Activated T-helper 2 cell treated with anti-CD3 and anti-CD28 coated beads, Interferon-gamma antibody, Interleukin-2, Interleukin-4, amounts not matched to agents 10 μg/mL and 5 μg/mL and 100 μg/mL, durations not matched to agents 14 hours and 24 hours and 36 hours (primary cell): ENCODE data around the gene GDPD4. TPM values are rescaled to one million over a fixed set of nuclear protein-coding genes. Genes with fewer than 3 reads are reported as not detected.

ENCODE experiments used
- DNase-seq: peaks from one replicate; pipeline ENCODE4 v3.0.0; 2021; ENCODE audit warnings: low spot score
- H3K27ac Mint-ChIP-seq: one replicate; pipeline ENCODE4 v1.8.0; 2021; ENCODE audit warnings: mixed read lengths
- H3K27me3 Mint-ChIP-seq: one replicate; pipeline ENCODE4 v1.8.0; 2021; ENCODE audit warnings: low read depth, mixed read lengths
- H3K36me3 Mint-ChIP-seq: one replicate; pipeline ENCODE4 v1.8.0; 2021; ENCODE audit warnings: low read depth, mixed read lengths
- H3K4me1 Mint-ChIP-seq: one replicate; pipeline ENCODE4 v1.8.0; 2021; ENCODE audit warnings: low read depth, mixed read lengths
- H3K4me3 Mint-ChIP-seq: one replicate; pipeline ENCODE4 v1.8.0; 2021; ENCODE audit warnings: low read depth, mild to moderate bottlenecking, moderate library complexity, mixed read lengths
- H3K9me3 Mint-ChIP-seq: one replicate; pipeline ENCODE4 v1.8.0; 2021; ENCODE audit warnings: mixed read lengths
- intact Hi-C: fragments of 100-400 bp; cut with micrococcal nuclease; formaldehyde crosslinking; loops from one replicate; pipeline ENCODE4 v1.15.1; 2023
- total RNA-seq: library from RNA; stranded (reverse); gene quantifications from 2 replicates; pipeline ENCODE4 v1.2.3, GENCODE V29; 2022

Gene GDPD4
- total RNA-seq, 1 donor from 2014 or later = not detected

GRCh38 chr11:77205467-77206263, 95.8 kb downstream of the GDPD4 start:
- no peak for DNase-seq
- no peaks in the 10 kb centered on the region for H3K36me3 Mint-ChIP-seq
- no peaks in the 10 kb centered on the region for H3K4me1 Mint-ChIP-seq
- H3K4me3 Mint-ChIP-seq = no peak overlapping the region
- H3K9me3 Mint-ChIP-seq = no peaks in the 10 kb centered on the region
- no peaks in the 10 kb centered on the region for H3K27me3 Mint-ChIP-seq
- H3K27ac Mint-ChIP-seq = no peak overlapping the region
- intact Hi-C loops = no loop called here

DNA sequence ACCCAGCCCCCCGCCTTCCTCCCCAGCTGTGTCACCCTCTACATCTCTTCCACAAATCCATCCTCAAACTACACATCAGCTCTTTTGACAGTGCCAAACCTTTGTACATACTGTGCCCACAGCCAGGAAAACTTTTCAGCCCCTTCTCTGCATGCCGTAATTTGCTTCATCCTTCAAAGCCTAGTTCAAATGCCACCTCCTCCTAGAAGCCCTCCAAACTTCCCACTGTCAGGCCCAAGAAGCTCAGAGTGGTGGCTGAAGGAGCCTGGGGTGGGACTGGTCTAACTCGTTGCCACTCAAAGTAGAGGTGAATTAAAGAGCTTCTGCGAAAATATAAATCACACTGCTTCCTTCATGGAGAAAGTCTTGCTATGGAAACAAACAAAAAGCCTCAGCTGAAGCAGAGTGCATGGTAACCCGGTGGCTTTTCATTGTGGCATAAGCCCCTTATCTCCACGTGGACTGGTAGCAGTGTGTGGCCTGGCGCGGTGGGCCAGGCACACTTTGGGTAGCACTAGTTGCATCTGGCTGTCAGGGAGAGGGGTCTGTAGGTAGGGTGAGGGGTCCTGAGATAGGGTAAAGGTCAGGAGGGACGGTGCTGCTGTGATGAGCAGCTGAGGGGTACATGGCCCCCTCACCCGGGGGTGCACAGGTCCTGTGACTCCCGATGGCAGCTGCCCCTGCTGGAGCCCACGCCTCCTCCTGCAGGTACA, 96.6 kb downstream of the GDPD4 start:
- no peaks in the 10 kb centered on the region for H3K9me3 Mint-ChIP-seq
- H3K4me3 Mint-ChIP-seq = no peak overlapping the region
- no peaks in the 10 kb centered on the region for H3K27me3 Mint-ChIP-seq
- no peak overlapping the region for H3K27ac Mint-ChIP-seq
- H3K36me3 Mint-ChIP-seq = no peaks in the 10 kb centered on the region
- DNase-seq = no peak
- no peaks in the 10 kb centered on the region for H3K4me1 Mint-ChIP-seq
- intact Hi-C loops = no loop called here

- DNase-seq = no peak
- Mint-ChIP-seq H3K27me3 (no peaks in the 10 kb centered on the region), H3K4me3 (no peak overlapping the region), H3K9me3 (no peaks in the 10 kb centered on the region), H3K4me1 (no peaks in the 10 kb centered on the region), H3K36me3 (no peaks in the 10 kb centered on the region), H3K27ac (no peak overlapping the region)
- intact Hi-C loops = no loop called here
Measured at GRCh38 chr11:77203901-77204753, 97.4 kb downstream of the GDPD4 start.

- no peak overlapping the region for H3K27ac Mint-ChIP-seq
- no peaks in the 10 kb centered on the region for H3K36me3 Mint-ChIP-seq
- no peak overlapping the region for H3K4me3 Mint-ChIP-seq
- no peaks in the 10 kb centered on the region for H3K27me3 Mint-ChIP-seq
- no peak for DNase-seq
- H3K4me1 Mint-ChIP-seq = no peaks in the 10 kb centered on the region
- intact Hi-C loops = no loop called here
- no peaks in the 10 kb centered on the region for H3K9me3 Mint-ChIP-seq
Measured at GRCh38 chr11:77202941-77203900, 98.3 kb downstream of the GDPD4 start.

DNA sequence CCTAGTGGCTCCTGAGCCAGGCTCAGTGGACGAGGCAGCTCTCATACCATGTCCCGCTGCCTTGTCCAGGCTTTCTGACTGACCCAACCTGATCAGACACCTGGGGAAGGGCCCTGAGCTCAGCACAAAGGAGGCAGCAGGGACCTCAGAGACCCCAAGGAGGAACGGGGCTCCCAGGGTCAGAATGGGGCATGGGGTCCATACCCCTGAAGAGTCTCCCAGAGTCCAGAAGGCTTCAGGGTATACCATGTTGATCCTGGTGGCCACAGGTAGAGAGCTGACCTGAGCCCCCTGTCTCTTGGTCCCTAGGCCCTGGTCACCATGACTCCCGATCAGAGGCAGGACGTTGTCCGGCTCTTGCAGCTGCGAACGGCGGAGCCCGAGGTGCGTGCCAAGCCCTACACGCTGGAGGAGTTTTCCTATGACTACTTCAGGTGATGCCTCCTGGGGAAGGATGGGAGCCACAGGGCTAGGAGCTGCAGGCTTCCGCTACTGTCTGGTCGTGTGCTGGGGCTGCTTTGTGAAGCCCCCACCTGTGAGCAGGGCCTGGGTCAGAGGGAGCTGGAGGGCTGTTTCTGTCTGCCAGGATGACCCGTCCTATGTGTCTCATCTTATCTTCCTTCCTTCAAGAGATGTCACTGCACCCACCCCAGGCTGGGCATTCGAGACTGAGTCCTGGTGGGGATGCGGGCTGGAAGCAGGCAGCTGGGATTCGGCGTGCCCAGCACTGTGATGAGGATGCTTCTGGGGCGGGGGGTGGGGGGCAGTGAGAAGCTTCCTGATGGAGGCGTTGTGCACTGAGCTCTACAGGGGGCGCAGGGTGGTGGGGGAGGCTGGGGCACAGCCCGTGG, 99.3 kb downstream of the GDPD4 start:
- intact Hi-C loops = no loop called here
- Mint-ChIP-seq H3K27ac (no peak overlapping the region), H3K4me3 (no peak overlapping the region), H3K4me1 (no peaks in the 10 kb centered on the region), H3K36me3 (no peaks in the 10 kb centered on the region), H3K9me3 (no peaks in the 10 kb centered on the region), H3K27me3 (no peaks in the 10 kb centered on the region)
- DNase-seq = no peak

- DNase-seq = no peak
- Mint-ChIP-seq H3K4me3 (no peak overlapping the region), H3K27ac (no peak overlapping the region), H3K4me1 (no peaks in the 10 kb centered on the region), H3K9me3 (no peaks in the 10 kb centered on the region), H3K27me3 (no peaks in the 10 kb centered on the region), H3K36me3 (no peaks in the 10 kb centered on the region)
- intact Hi-C loops = no loop called here
Measured at GRCh38 chr11:77201370-77201769, 100.1 kb downstream of the GDPD4 start.

GRCh38 chr11:77200351-77201268, 100.9 kb downstream of the GDPD4 start:
- intact Hi-C loops = no loop called here
- H3K4me1 Mint-ChIP-seq = no peaks in the 10 kb centered on the region
- H3K27ac Mint-ChIP-seq = no peak overlapping the region
- H3K4me3 Mint-ChIP-seq = no peak overlapping the region
- H3K27me3 Mint-ChIP-seq = no peaks in the 10 kb centered on the region
- H3K9me3 Mint-ChIP-seq = no peaks in the 10 kb centered on the region
- DNase-seq = no peak
- H3K36me3 Mint-ChIP-seq = no peaks in the 10 kb centered on the region

GRCh38 chr11:77199137-77199745, 102.2 kb downstream of the GDPD4 start:
- Mint-ChIP-seq H3K4me3 (no peak overlapping the region), H3K27me3 (no peaks in the 10 kb centered on the region), H3K4me1 (no peaks in the 10 kb centered on the region), H3K9me3 (no peaks in the 10 kb centered on the region), H3K27ac (no peak overlapping the region), H3K36me3 (no peaks in the 10 kb centered on the region)
- DNase-seq = no peak
- intact Hi-C loops = no loop called here

- intact Hi-C loops = no loop called here
- no peak overlapping the region for H3K27ac Mint-ChIP-seq
- H3K4me1 Mint-ChIP-seq = no peaks in the 10 kb centered on the region
- DNase-seq = no peak
- no peaks in the 10 kb centered on the region for H3K36me3 Mint-ChIP-seq
- H3K4me3 Mint-ChIP-seq = no peak overlapping the region
- no peaks in the 10 kb centered on the region for H3K27me3 Mint-ChIP-seq
- H3K9me3 Mint-ChIP-seq = no peaks in the 10 kb centered on the region
Measured at GRCh38 chr11:77198440-77198849, 103.0 kb downstream of the GDPD4 start.

DNA sequence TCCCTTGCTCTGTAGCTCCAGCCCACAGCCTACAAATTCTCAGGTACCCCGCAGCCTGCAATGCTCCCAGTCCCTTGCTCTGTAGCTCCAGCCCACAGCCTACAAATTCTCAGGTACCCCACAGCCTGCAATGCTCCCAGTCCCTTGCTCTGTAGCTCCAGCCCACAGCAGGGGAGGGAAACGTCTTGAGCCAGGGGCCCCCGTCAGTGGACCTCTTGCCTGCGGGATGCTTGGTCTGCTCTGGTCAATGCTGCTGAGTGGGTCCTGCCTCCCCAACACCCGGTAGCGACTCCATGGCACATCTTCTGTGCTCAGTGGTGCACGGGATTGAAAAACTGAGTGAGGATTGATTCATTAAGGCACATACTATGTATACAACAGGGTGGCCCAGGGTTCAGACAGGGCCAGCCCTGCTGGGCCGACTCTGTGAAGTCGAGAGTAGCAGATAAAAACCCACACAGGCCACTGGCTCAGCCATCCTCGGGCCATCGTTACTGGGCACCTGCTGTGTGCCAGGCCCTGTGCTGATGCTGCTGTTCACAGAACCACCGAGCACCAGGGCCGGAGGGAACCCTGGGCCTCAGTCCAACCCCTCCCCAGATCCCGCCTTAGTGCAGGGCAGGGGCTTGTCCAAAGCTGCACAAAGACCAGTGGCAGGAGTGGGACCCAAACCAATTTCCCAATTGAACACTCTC, 103.7 kb downstream of the GDPD4 start:
- Mint-ChIP-seq H3K4me3 (no peak overlapping the region), H3K27me3 (no peaks in the 10 kb centered on the region), H3K4me1 (no peaks in the 10 kb centered on the region), H3K27ac (no peak overlapping the region), H3K36me3 (no peaks in the 10 kb centered on the region), H3K9me3 (no peaks in the 10 kb centered on the region)
- intact Hi-C loops = no loop called here
- no peak for DNase-seq
